Body of pancreas (tissue), 4 donors: ENCODE measurements around the gene NEK3.
"Not testable (repeated sequence)": the region's sequence is repeated elsewhere in the genome, so short reads cannot be mapped to it uniquely, and the experiment has no call there.

Source experiments
- POLR2A ChIP-seq, 3 donors: fragments of 450-650 bp; IDR thresholded peaks; one replicate each; pipeline ENCODE4 v1.6.1; 2016; ENCODE audit warnings: antibody characterized with exemption in 3 of 3, mild to moderate bottlenecking in 2 of 3
- TF ChIP-seq, protein P1 (sequence below), 7 experiments: fragments of 450-650 bp in 4 of 7; fragments of 200-600 bp in 3 of 7; sonication (generic) in 3 of 7; IDR thresholded peaks; one replicate each; pipeline ENCODE4 v1.5.1; 2016 to 2019; ENCODE audit warnings: antibody characterized with exemption in 7 of 7

DNA sequence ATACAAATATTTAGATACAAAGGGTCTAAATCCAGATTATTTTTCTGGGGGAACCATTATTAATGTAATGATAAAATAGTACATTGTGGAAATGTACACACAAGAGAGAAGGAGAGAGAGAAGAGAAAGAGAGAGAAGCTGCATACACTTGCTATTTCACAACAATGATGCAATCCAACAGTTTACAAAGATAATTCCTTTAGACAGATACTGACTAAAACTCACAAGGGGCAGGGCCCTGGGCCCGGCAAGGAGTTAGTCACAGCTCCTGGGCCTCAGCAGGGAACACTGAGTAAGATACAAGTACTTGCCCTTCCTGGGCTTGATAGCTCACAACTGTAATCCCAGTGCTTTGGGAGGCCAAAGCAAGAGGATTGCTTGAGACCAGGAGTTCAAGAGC is 44.5 kb upstream of the NEK3 start:
- TF ChIP-seq POLR2A (IDR thresholded peaks at IDR 0.05): not testable (repeated sequence)
- TF ChIP-seq, protein P1, sequence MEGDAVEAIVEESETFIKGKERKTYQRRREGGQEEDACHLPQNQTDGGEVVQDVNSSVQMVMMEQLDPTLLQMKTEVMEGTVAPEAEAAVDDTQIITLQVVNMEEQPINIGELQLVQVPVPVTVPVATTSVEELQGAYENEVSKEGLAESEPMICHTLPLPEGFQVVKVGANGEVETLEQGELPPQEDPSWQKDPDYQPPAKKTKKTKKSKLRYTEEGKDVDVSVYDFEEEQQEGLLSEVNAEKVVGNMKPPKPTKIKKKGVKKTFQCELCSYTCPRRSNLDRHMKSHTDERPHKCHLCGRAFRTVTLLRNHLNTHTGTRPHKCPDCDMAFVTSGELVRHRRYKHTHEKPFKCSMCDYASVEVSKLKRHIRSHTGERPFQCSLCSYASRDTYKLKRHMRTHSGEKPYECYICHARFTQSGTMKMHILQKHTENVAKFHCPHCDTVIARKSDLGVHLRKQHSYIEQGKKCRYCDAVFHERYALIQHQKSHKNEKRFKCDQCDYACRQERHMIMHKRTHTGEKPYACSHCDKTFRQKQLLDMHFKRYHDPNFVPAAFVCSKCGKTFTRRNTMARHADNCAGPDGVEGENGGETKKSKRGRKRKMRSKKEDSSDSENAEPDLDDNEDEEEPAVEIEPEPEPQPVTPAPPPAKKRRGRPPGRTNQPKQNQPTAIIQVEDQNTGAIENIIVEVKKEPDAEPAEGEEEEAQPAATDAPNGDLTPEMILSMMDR (IDR thresholded peaks at IDR 0.05): not testable (repeated sequence)
